T-cell (primary cell): ENCODE data around the gene ZNF215. TPM values are rescaled to one million over a fixed set of nuclear protein-coding genes. Genes with fewer than 3 reads are reported as not detected.

Experiments used
- total RNA-seq, 35 experiments: library from RNA in 6 of 35; stranded (reverse) in 6 of 35; fragments of 120-200 nt in 1 of 35; gene quantifications; one replicate each; pipeline versions ENCODE4 v1.2.1 to v1.2.4 and lab custom pipeline; 2013 to 2026

Gene ZNF215
- total RNA-seq, 5 donors from 2014 or later (not counting 1 experiment from before 2014, with no cell fraction given), result 0.10 to 0.70 (median 0.39) TPM; not detected in 1

Other genes with a start within 250 kb of the ZNF215 start
- 10 to 100 TPM; 12.1 to 33.1 (median 30.2) TPM for gene MRPL17, start 243.1 kb upstream of the ZNF215 start, total RNA-seq
- gene OR2AG2, start 154.4 kb upstream of the ZNF215 start, total RNA-seq, result not detected
- not detected for gene OR2AG1, start 143.4 kb upstream of the ZNF215 start, total RNA-seq
- under 1 TPM in 1 of 5 donors, not detected in 4; 0.35 TPM for gene OR6A2, start 126.7 kb upstream of the ZNF215 start, total RNA-seq
- not detected for gene OR10A5, start 80.7 kb upstream of the ZNF215 start, total RNA-seq
- not detected for gene OR10A2, start 63.4 kb upstream of the ZNF215 start, total RNA-seq
- not detected for gene OR10A4, start 49.8 kb upstream of the ZNF215 start, total RNA-seq
- gene OR2D2, start 33.9 kb upstream of the ZNF215 start, total RNA-seq, result not detected
- not detected for gene OR2D3, start 5.4 kb upstream of the ZNF215 start, total RNA-seq
- gene ZNF214, start 93.9 kb downstream of the ZNF215 start, total RNA-seq, result not detected
- gene NLRP14, start 94.1 kb downstream of the ZNF215 start, total RNA-seq, result under 1 TPM in 1 of 5 donors, not detected in 4; 0.13 TPM
- not detected for gene RBMXL2, start 162.6 kb downstream of the ZNF215 start, total RNA-seq